ENCODE data around the gene OLFM1. TPM values are rescaled to one million over a fixed set of nuclear protein-coding genes. Genes with fewer than 3 reads are reported as not detected.

The OLFM1 gene
- total and polyA plus RNA-seq, 4 donors: 7.6 to 24.8 (median 15.8) TPM

DNA sequence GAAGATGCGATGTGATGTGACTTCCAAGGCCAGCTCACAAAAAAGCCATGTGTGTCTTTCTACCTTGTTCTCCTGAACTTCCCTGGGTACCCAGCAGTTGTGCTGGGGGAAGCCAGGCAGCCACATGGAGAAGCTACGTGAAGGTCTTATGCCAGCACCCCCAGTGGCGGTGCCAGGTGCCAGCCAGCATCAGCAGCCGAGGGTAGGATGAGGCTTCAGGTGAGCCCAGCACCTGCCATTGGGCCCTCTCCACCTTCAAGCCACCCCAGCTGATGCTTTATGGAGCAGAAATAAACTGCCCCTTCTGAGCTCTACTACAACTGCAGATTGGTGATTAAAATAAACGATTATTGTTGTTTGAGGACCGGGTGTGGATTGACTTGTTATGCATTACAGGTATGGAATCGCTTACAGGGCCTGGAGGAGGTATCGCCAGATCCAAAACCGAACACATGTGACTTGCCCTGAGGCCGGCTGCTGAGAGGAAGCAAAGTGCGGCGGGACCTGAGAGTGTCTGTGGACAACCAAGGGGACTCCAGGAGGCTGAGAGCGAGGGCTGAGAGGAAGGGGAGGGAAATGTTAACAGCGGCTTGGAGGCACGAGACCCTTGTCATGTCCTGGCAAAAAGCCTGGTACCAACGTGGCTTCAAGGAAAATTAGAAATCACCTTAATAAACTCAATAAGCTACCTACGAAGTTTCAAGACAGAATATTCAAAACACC is 36.0 kb upstream of the OLFM1 start:
- no peak overlapping the region for H3K9ac ChIP-seq (ENCODE audit: insufficient read depth in 1 of 2, low read length in 2 of 2)
- peaks cover 0 to 2% (median 0%) of the 10 kb centered on the region in 5 donors for H3K4me1 ChIP-seq (ENCODE audit: control insufficient read depth in 5 of 5, insufficient read depth in 5 of 5, low read length in 5 of 5)
- no peak for TF ChIP-seq CTCF (IDR thresholded peaks at IDR 0.05; ENCODE audit: control extremely low read depth, extremely low read depth)
- no peaks in the 10 kb centered on the region for H3K36me3 ChIP-seq (ENCODE audit: control insufficient read depth in 4 of 4, insufficient read depth in 4 of 4, low read length in 4 of 4)
- ATAC-seq (ENCODE audit: insufficient read depth, low FRiP score) (no peak), DNase-seq (no peak)
- 85 to 94% methylated on average over 17 of the region's 17 CpGs for WGBS, 2 donors
- no peak overlapping the region for H3K4me3 ChIP-seq
- peaks cover 0 to 15% (median 0%) of the 10 kb centered on the region in 4 donors for H3K9me3 ChIP-seq (ENCODE audit: control insufficient read depth in 4 of 4, insufficient read depth in 3 of 4, low read length in 3 of 4)
- peaks cover 0 to 7% (median 3%) of the 10 kb centered on the region in 3 donors for H3K27me3 ChIP-seq (ENCODE audit: control insufficient read depth in 3 of 3, insufficient read depth in 3 of 3, low read length in 2 of 3)
- no peak overlapping the region for H3K27ac ChIP-seq (ENCODE audit: low read depth in 1 of 2, low read length in 1 of 2)

DNA sequence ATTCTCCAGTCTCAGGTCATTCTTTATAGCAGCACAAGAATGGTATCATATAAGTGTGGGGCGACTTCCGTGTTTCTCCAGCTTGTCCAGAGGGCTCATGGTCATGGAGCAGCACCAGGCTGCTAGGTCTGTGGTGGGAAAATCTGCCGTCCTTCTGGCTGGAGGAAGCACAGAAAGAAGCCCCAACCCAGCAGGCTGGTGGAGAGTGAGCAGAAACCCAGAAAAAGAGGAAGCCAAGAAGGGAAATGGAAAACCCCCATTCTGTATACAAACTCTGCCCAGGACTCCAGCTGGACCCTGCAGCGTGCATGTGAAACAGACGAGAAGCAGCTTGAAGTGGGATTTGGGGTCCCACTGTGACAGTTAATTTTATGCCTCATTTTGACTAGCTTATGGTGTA is 34.3 kb upstream of the OLFM1 start:
- Histone ChIP-seq H3K4me1 (ENCODE audit: control insufficient read depth in 5 of 5, insufficient read depth in 5 of 5, low read length in 5 of 5) (peaks cover 0 to 2% (median 0%) of the 10 kb centered on the region in 5 donors), H3K4me3 (no peak overlapping the region)
- DNase-seq: no peak

DNA sequence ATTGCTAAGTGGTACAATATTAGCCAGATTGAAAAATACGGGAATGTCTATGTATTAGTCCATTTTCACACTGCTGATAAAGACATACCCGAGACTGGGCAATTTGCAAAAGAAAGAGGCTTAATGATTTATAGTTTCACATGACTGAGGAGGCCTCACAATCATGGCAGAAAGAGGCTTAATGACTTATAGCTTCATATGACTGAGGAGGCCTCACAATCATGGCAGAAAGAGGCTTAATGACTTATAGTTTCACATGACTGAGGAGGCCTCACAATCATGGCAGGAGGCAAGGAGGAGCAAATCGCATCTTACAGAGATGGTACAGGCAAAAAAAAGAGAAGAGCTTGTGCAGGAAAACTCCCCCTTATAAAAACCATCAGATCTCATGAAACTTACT is 32.3 kb upstream of the OLFM1 start:
- WGBS, 2 donors: 75 to 85% methylated on average over 3 of the region's 3 CpGs
- H3K4me1 ChIP-seq (ENCODE audit: control insufficient read depth in 5 of 5, insufficient read depth in 5 of 5, low read length in 5 of 5): no peaks in the 10 kb centered on the region
- H3K27ac ChIP-seq (ENCODE audit: low read depth in 1 of 2, low read length in 1 of 2): no peak overlapping the region
- no peak for DNase-seq
- H3K36me3 ChIP-seq (ENCODE audit: control insufficient read depth in 4 of 4, insufficient read depth in 4 of 4, low read length in 4 of 4): no peaks in the 10 kb centered on the region
- H3K27me3 ChIP-seq (ENCODE audit: control insufficient read depth in 3 of 3, insufficient read depth in 3 of 3, low read length in 2 of 3): peaks cover 4 to 8% (median 6%) of the 10 kb centered on the region in 3 donors
- no peak overlapping the region for H3K9ac ChIP-seq (ENCODE audit: insufficient read depth in 1 of 2, low read length in 2 of 2)
- no peak overlapping the region for H3K4me3 ChIP-seq
- no peak for ATAC-seq (ENCODE audit: insufficient read depth, low FRiP score)
- peaks cover 0 to 15% (median 0%) of the 10 kb centered on the region in 4 donors for H3K9me3 ChIP-seq (ENCODE audit: control insufficient read depth in 4 of 4, insufficient read depth in 3 of 4, low read length in 3 of 4)
- no peak for TF ChIP-seq CTCF (IDR thresholded peaks at IDR 0.05; ENCODE audit: control extremely low read depth, extremely low read depth)

More for the DNA sequence above, 34.3 kb upstream of the OLFM1 start:
- 31 to 59% methylated on average over 5 of the region's 5 CpGs for WGBS, 2 donors
- Histone ChIP-seq H3K27ac (ENCODE audit: low read depth in 1 of 2, low read length in 1 of 2) (no peak overlapping the region), H3K9ac (ENCODE audit: insufficient read depth in 1 of 2, low read length in 2 of 2) (no peak overlapping the region), H3K27me3 (ENCODE audit: control insufficient read depth in 3 of 3, insufficient read depth in 3 of 3, low read length in 2 of 3) (peaks cover 0 to 7% (median 3%) of the 10 kb centered on the region in 3 donors), H3K9me3 (ENCODE audit: control insufficient read depth in 4 of 4, insufficient read depth in 3 of 4, low read length in 3 of 4) (peaks cover 0 to 15% (median 0%) of the 10 kb centered on the region in 4 donors), H3K36me3 (ENCODE audit: control insufficient read depth in 4 of 4, insufficient read depth in 4 of 4, low read length in 4 of 4) (no peaks in the 10 kb centered on the region)
- ATAC-seq (ENCODE audit: insufficient read depth, low FRiP score): no peak
- TF ChIP-seq CTCF (IDR thresholded peaks at IDR 0.05; ENCODE audit: control extremely low read depth, extremely low read depth): no peak
